Suppressor macrophage treated with lipopolysaccharide for 4 hours (primary cell): ENCODE data around the gene SLC27A2.
"Not testable (repeated sequence)": the region's sequence is repeated elsewhere in the genome, so short reads cannot be mapped to it uniquely, and the experiment has no call there.

Experiments
- DNase-seq: peaks from one replicate; pipeline ENCODE4 v3.0.0-alpha.2; 2020

SLC27A2 gene

DNA sequence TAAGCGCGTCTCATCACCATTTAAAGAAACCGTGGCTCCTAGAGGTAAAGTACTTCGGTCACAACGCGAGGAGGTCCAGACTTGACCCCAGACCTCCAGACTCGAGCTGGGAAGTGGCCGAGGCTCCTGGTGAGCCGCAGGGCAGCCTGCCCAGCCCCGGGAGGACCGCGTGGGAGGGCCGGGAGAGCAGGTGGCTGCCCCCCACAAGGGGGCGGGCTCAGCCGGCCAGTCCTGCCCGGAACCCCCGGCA lies at the start of gene SLC27A2:
Gene SLC27A2, plus strand, starts transcription at position 228 of the 250 bp plus-strand sequence. CDS start 232 bp downstream, outside the sequence.
- no peak for DNase-seq

DNA sequence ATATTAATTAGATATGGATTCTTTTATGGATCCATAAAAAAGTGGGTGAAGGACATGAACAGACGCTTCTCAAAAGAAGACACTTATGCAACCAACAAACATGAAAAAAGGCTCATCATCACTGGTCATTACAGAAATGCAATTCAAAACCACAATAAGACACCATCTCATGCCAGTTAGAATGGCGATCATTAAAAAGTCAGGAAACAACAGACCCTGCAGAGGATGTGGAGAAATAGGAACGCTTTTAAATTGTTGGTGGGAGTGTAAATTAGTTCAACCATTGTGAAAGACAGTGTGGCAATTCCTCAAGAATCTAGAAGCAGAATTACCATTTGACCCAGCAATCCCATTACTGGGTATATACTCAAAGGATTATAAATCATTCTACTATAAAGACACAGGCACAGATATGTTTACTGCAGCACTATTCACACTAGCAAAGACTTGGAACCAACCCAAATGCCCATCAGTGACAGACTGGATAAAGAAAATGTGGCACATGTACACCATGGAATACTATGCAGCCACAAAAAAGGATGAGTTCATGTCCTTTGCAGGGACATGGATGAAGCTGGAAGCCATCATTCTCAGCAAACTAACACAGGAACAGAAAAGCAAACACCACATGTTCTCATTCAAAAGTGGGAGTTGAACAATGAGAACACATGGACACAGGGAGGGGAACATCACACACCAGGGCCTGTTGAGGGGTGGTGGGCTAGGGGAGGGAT lies 49.6 kb upstream of the SLC27A2 start:
- not testable (repeated sequence) for DNase-seq

DNA sequence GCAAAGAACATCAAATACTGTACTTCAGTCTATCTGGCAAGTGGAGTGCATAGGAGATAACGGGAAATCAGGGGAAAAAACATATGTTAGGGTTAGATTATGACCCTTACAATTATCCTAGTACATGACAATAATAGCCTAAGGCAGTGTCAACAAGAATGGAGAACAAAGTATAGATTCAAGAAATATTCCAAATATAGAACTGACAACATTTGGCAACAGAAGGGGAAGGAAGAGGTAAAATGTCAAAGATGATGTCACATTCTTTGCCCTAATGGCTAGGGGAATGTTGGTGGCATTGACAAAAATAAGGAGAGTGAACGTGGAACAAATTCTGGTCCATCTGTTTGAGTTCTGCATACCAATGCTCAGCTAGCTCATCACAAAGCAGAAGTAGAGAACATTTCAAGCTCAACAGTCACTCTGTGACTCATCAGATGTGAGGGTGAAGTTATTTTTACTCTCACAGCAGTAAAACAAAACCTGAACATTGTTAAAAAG lies 47.4 kb upstream of the SLC27A2 start:
- DNase-seq: peak; percentile 64

DNA sequence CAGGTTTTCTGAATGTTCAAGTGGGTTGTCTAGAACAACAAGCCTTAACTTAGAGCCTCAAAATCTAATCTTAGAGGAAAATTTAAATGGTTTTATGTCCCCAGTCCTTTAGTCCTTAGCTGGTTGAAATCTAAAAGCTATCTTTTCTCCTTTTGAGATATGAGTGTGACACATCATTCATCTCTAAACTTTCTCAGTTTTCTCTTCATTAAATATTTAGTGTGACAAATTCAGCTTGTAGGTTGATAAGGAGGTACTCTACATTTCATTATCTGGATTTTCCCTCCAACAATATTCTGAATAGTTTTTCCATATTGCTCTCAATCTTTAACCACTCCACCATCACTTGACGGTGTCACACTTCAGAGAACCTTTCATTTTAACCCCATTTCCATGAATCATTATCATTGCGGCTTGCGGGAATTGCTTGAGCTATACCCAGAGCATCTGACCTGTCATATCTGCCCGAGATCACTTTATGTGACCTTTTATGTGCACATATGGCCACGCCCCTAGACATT lies 46.9 kb upstream of the SLC27A2 start:
- DNase-seq: peak; percentile 56

DNA sequence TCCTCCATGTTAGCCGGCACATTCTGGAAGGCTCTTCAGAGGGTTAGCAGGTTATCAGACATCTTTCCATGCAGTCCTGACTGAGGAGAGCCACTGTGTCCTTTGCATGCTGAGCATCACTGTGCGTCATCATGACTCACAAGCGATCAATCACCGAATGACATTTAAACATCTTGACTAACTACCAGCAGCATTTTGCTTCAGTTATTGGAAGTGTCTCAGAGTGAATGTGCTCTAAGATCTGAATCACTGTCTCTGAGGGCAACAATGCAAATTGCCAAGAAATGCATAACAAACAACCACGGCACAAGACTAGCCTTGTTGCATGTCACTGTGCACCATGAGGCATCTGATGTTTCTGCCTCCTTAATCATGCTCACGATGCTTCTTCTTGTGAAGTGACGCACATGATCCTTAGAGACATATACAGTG lies 44.6 kb upstream of the SLC27A2 start:
- peak; percentile 33 for DNase-seq

DNA sequence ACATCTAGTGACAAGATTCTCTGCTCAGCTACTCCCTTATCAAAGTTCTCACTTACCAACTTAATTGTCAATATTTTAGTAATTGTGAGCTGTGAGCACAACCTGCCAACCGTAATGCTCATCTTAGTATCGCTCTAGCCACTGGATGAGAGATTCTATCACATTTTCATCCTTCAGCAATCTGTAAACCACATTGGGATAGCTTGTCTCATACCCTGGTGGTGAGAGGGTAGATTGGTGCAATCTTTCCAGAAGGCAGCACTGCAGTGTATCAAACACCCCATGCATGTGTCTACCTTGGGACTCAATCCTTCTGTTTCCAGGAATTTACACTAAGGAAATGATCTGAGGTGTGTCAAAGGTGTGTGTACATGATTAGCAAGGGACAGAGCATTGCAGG lies 44.1 kb upstream of the SLC27A2 start:
- DNase-seq: no peak

DNA sequence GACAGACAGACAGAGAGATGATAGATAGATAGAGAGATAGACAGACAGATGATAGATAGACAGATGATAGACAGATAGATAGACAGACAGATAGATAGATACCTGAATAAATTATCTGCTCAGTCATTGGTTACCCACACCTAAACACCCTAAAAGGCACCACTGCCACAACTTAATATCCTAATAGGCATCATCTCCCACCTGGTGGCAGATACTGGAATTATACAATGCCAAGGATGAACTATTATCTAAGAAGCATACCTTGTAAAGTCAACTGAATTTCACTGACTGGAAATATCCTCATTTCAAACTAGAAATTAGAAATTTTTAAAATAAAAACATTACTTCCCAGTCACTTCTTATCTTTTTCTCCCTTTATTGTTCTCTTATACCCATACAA lies 43.6 kb upstream of the SLC27A2 start:
- no peak for DNase-seq

DNA sequence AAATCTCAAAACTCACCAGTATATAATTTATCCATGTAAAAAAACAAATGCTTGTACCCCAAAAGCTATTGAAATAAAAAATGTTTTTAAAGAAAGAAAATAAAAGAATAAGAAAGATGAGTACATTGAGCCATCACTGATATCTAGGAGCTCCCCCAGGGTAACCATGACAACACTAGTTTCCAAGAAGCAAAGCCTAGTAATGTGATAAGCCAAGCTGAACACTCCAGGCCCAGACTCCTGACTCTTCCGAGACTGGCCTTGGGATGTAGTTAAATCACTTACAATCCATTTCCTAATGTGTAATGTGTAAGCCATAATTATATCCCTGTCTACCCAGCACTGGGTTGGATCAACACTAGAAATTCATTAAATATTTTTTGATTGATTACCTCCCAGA lies 41.9 kb upstream of the SLC27A2 start:
- DNase-seq: no peak

DNA sequence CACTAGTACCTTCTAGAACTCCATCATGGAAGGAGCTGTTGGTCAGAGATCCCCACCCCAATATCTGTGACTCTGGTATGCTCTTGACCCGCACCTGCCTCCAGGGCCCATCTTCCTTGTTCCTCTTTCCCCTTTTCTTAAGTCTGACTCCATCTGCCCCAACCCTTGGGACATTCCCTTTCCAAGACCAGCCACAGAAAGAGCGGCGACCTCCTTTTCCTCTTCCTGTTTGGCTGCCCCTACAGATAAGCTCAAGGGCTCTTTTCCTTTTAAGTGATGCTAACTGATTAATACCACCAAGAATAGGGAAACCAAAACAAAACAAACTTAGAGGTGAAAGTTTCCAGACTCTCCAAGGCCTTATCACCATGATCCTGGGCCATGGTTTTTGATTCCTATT lies 41.0 kb upstream of the SLC27A2 start:
- DNase-seq: no peak

DNA sequence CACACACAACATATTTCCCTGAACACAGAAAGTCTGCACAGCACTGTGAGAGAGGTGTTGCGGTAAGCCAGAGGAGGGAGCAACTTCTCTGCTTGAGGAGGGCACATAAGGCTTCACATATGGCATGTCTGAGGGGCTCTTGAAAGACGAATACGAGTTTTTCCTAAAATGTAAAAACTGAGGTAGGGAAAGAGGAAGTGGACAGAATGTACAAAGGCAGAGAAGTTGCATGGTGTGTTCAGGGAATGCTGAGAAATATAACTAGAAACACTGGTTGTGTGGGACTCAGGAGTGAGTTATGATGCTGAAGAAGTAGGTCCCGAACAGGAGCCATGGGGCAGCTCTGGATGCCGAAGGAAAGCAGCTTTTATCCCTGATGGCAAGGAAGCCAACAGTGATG lies 40.1 kb upstream of the SLC27A2 start:
- DNase-seq: no peak

DNA sequence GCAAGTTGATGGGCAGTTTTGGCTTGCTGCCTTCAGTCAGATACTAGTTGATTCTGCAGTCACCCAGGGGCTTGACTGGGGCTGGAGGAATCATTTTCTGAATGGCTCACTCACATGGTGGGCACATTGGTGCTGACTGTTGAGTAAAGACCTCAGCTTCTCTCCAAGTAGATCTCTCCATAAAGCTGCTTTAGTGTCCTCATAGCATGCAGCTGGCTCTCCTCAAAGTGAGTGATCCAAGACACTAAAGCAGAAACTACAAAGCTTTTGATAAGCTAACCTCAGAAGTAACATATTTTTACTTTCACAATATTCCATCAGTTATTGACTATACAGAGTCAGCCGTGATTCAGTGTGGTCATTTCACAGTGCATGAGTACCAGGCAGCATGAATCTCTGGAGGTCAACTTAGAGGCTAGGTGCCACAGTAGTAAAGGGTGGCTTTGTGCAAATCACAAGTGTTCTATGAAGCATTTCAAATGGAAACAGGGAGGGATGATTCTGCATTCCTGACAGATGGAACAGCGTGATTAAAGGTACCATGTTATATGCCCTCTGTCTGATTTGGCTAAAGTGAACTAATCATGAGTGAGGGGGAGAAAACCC lies 38.6 kb upstream of the SLC27A2 start:
- DNase-seq: no peak

DNA sequence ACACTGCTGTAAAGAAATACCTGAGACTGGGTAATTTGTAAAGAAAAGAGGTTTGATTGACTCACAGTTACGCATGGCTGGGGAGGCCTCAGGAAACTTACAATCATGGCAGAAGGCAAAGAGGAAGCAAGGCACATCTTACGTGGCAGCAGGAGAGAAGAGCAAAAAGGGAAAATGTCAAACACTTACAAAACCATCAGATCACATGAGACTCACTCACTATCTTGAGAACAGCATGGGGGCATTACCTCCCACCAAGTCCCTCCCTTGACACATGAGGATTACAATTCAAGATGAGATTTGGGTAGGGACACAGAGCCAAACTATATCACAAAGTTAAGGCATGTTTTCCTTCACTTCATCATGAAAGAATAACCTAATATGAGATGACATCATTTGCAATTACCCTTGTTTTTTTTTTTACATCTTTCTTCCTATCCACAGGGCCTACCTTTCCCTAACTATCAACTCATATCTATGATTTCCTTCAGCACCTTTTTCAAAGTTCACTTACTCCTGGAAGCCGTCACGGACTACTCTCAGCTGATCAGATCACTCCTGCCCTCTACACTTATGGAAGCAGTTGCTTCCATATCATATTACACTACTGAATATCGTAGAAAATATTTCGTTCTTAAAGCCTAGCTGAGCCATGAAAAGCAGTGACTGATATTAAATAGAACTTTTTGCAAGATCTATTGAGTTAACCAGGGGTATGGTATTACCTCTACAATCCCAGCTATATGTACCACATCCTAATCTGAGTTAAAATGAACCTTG lies 37.5 kb upstream of the SLC27A2 start:
- peak; percentile 30 for DNase-seq

DNA sequence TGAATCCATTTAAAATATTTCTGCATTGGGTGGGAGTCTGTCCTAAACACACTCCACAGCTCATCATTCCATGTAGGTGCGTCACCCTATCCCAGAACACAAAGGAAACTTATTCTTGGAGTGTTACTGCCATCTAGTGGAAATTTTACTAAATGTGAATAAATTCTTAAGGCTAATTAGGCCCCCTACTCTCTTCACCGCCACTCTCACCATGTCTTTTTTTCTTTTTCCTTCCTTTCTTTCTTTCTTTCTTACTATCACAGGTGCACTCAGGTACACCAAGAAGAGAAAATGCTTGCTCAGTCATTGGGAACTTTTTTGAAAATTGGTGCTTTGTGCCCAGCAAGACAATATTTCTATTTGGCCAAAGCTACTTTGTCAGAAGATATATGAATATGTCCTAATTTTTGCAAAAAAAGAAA lies 36.5 kb upstream of the SLC27A2 start:
- DNase-seq: peak; percentile 79

DNA sequence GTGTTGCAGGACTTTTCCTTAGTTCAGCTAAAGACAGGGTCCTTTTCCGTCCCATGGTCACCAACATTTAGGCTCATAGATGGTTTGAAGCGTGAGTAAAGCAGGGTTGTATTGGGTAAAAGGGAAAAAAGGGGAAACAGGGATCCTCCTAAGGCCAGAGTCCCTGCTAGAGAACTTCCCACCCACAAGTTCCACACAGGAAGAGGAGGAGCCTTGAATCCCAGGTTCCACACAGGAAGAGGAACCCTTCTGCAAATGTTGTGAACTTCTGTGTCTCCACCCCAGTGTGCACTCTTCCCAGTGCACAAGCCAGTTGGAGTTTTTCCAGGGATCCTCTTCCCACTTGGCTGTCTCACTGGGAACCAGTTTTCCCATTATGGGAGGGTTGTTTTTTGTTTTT lies 35.4 kb upstream of the SLC27A2 start:
- DNase-seq: peak; percentile 45

DNA sequence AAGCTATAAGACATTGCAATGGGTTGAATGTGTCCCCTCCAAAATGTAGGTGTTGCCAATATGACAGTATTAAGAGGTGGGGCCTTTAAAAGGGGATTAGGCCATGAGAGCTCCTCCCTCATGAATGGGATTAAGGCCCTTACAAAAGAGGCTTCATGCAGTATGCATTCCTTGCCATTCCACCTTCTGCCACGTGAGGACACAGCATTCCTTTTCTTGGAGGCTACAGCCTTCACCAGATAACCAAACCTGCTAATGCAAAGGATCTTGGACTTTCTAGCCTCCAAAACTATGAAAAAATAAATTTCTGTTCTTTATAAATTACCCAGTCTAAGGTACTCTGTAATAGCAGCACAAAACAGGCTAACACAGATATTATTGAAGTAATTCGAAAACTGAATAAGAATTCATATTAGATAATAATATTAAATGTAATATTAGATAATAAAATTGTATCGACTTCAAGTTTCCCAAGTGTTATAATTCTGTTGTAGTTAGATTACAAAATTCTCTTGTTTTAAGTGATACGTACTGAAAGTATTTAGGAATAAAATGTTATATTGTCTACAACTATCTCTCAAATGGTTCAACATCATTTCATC lies 33.5 kb upstream of the SLC27A2 start:
- no peak for DNase-seq

DNA sequence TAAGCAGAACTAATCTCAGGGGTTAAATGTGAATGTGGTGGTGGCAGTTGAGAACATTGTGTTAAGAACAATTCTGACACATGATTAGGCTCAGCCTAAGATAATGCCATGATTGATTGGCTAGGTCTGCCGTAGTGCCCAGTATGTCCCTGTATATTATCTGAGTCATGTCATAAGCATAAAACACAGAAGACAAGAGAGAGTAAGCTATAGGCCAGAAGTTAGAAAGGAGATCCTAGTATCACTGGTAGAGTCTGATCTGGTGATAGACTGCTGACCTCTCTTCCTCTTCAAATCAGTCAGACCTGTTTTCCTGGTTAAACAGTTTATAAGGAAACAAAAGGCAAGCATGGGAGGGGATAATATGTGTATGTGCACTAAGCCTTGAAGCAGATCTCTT lies 32.9 kb upstream of the SLC27A2 start:
- no peak for DNase-seq

DNA sequence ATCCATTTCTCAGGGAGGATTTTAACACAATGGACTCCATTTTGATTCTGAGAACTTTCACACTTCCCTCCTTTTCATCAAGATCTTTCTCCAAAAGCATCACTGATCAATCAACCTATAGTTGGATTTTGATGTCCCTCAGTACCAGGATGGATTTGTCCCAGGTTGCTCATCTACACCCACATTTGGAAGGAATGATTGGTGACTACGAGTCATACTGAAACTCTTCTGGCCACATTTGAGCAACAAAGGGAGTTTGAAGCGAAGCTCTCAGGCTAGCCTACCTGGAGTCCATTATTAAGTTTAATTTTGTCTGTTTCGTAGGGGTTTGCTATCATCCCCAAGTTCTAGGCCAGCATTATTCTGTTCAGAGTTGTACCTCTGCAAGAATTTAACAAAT lies 31.6 kb upstream of the SLC27A2 start:
- DNase-seq: no peak

DNA sequence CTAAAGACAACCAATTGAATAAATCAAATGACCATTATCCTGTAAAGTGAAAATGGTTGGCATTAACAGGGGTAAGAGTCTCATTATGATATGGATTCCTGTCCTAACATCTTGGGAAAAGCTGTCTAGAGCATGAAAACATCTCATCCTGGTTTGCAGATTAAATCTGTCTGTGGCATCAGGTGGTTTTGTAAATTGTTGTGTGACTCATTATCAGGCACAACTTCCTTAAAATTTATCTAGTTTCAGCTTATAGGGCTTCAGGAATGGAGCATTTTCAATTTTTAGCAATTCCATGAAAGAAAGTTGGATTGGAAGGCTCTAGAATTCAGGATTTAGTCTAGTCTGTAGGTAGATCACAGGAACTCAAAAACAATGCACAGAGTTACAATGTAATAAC lies 31.1 kb upstream of the SLC27A2 start:
- no peak for DNase-seq

DNA sequence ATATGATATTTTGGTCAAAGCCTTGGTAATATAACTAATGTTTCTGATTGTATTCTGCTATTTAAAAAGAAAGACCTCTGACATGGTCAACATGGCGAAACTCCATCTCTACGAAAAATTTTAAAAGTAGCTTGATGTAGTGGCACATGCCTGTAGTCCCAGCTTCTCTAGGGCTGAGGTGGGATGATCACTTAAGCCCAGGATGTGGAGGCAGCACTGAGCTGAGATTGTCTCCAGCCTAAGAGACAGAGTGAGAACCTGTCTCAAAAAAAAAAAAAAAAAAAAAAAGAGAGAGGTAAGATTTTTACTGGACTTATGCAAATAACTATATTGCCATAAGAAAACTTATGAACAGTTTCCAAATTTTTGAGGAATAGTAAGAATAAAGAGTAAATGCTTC lies 30.5 kb upstream of the SLC27A2 start:
- DNase-seq: no peak

DNA sequence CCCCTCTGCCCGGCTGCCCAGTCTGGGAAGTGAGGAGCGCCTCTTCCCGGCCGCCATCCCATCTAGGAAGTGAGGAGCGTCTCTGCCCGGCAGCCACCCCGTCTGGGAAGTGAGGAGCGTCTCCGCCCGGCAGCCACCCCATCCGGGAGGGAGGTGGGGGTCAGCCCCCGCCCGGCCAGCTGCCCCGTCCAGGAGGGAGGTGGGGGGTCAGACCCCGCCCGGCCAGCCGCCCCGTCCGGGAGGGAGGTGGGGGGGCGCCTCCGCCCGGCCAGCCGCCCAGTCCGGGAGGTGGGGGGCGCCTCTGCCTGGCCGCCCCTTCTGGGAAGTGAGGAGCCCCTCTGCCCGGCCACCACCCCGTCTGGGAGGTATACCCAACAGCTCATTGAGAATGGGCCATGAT lies 23.8 kb upstream of the SLC27A2 start:
- not testable (repeated sequence) for DNase-seq

DNA sequence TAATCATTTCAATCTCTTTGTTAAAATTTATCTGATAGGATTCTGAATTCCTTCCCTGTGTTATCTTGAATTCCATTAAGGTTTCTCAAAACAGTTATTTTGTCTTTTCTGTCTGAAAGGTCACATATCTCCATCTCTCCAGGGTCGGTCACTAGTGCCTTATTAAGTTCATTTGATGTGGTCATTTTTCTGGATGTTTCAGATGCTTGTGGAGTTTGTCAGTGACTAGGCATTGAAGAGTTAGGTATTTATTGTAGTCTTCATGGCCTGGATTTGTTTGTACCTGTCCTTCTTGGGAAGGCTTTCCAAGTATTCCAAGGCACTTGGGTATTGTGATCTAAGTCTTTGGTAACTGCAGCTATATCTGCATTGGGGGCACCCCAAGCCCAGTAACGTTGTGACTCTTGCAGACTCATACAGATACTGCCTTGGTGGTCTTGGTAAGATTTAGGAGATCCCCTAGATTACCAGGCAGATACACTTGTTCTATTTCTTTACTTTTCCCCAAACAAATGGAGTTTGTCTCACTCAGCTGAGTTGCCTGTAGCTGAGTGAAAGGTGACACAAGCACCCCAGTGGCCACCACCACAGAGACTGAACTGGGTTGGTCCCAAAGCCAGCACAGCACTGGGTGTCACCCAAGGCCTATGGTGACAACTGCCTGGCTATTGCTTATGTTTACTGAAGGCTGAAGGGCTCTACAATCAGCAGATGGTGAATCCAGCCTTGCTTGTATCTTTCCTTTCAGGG lies 18.9 kb upstream of the SLC27A2 start:
- no peak for DNase-seq

DNA sequence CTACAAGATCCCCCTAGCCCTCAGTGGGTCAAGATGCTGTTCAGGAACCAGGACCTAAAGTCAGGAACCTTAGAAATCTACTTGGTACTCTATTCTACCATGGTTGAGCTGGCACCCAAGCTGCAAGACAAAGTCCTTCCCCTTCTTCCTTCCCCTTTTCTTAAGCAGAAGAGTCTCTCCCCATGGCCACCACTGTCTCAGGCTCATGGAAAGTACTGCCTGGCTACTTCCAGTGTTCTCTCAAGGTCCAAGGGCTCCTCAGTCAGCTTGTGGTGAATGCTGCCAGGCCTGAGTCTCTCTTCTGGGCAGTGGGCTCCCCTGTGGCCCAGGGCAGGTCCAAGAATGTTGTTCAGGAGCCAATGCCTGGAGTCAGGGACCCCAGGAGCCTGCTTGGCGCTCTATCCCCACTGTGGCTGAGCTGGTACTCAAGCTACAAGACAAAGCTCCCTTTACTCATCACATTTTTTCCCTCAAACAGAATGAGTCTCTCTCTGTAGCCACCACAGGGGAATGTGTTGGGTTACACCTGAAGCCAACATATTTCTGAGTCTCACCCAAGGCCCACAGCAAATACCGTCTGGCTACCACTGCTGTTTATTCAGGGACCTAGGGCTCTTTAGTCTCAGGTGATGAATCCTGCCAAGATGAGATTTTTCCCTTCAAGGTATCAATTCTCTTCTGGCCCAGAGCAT lies 18.1 kb upstream of the SLC27A2 start:
- no peak for DNase-seq
